H1 (cell line): ENCODE measurements around the gene FANCL. TPM values are rescaled to one million over a fixed set of nuclear protein-coding genes. Genes with fewer than 3 reads are reported as not detected.

ENCODE experiments used
- CTCF ChIA-PET: fragments of 300-600 bp; sonication (Branson Sonifier 250); formaldehyde crosslinking; loops from one replicate; lab custom pipeline; 2021; ENCODE audit not compliant: partially characterized antibody; lab: Charles Lee
- POLR2A ChIA-PET: fragments of 300-600 bp; sonication (Branson Sonifier 250); formaldehyde crosslinking; loops from one replicate; lab custom pipeline; 2021; ENCODE audit warnings: inconsistent platforms; ENCODE audit not compliant: partially characterized antibody; lab: Charles Lee
- DNase-seq, 2 experiments: peaks; one replicate each; pipeline versions ENCODE4 v3.0.0 to v3.0.0-alpha.2; 2010 to 2022; ENCODE audit warnings: low spot score in 2 of 2, low read depth in 1 of 2, mixed read lengths in 1 of 2
- FAIRE-seq: peaks from 2 replicates; lab custom pipeline; 2011; peaks lifted over from hg19 to GRCh38; lab: Jason Lieb, UNC
- H2AFZ ChIP-seq: 2 replicates; pipeline ENCODE4 v1.8.1; 2012; ENCODE audit warnings: low read length, inconsistent platforms
- H2AK5ac ChIP-seq: 2 replicates; pipeline ENCODE4 v1.6.1; 2013; ENCODE audit warnings: low read depth, low read length
- H2BK120ac ChIP-seq: replicated peaks from 2 replicates; pipeline ENCODE3; 2013; ENCODE audit warnings: low read depth, low read length, inconsistent platforms
- H2BK12ac ChIP-seq: 2 replicates; pipeline ENCODE4 v1.6.1; 2013; ENCODE audit warnings: low read depth, low read length
- H2BK15ac ChIP-seq: 2 replicates; pipeline ENCODE4 v1.6.1; 2013; ENCODE audit warnings: low read length
- H2BK20ac ChIP-seq: 2 replicates; pipeline ENCODE4 v1.6.1; 2013; ENCODE audit warnings: low read length
- H2BK5ac ChIP-seq: 2 replicates; pipeline ENCODE4 v1.6.1; 2013; ENCODE audit warnings: low read depth, low read length
- H3K14ac ChIP-seq: 2 replicates; pipeline ENCODE4 v1.6.1; 2013; ENCODE audit warnings: inconsistent platforms; ENCODE audit not compliant: insufficient read length
- H3K18ac ChIP-seq: 2 replicates; pipeline ENCODE4 v1.6.1; 2013; ENCODE audit warnings: low read length; ENCODE audit errors: extremely low read depth
- H3K23ac ChIP-seq: 2 replicates; pipeline ENCODE4 v1.6.1; 2013; ENCODE audit warnings: inconsistent platforms; ENCODE audit not compliant: insufficient read length
- H3K23me2 ChIP-seq: 2 replicates; pipeline ENCODE4 v1.6.1; 2013; ENCODE audit warnings: low read depth, low read length
- H3K27ac ChIP-seq: 2 replicates; pipeline ENCODE4 v1.6.1; 2011; ENCODE audit warnings: low read depth, low read length, inconsistent platforms
- H3K27me3 ChIP-seq, 4 experiments: replicated peaks in 1 of 4; 1 replicate in 1 of 4; 2 replicates in 3 of 4; pipeline versions ENCODE4 v1.6.1 to v1.8.1; 2011 to 2013; ENCODE audit warnings: low read length in 3 of 4, mild to moderate bottlenecking in 3 of 4, inconsistent platforms in 2 of 4, mixed read lengths in 2 of 4, moderate library complexity in 1 of 4; ENCODE audit not compliant: control insufficient read depth in 3 of 4, insufficient read depth in 3 of 4; ENCODE audit errors: extremely low read depth in 1 of 4
- H3K36me3 ChIP-seq, 4 experiments: 2 replicates each; pipeline versions ENCODE4 v1.6.1 to v1.8.1; 2011 to 2013; ENCODE audit warnings: mild to moderate bottlenecking in 4 of 4, low read length in 3 of 4, moderate library complexity in 2 of 4, control low read depth in 1 of 4, inconsistent platforms in 1 of 4; ENCODE audit not compliant: insufficient read depth in 4 of 4, control insufficient read depth in 2 of 4
- H3K4ac ChIP-seq: replicated peaks from 2 replicates; pipeline ENCODE3; 2013; ENCODE audit warnings: low read length, low read depth, mixed read lengths, inconsistent platforms; ENCODE audit not compliant: insufficient read length
- H3K4me1 ChIP-seq, 4 experiments: replicated peaks in 1 of 4; 1 replicate in 1 of 4; 2 replicates in 3 of 4; pipeline versions ENCODE4 v1.6.1 to v1.8.1; 2011 to 2013; ENCODE audit warnings: low read length in 3 of 4, inconsistent platforms in 2 of 4, mixed read lengths in 1 of 4; ENCODE audit not compliant: insufficient read depth in 4 of 4, control insufficient read depth in 3 of 4
- H3K4me2 ChIP-seq, 2 experiments: 2 replicates each; pipeline versions ENCODE4 v1.6.1 to v1.8.1; 2011 to 2013; ENCODE audit warnings: low read depth in 2 of 2, low read length in 2 of 2, control low read depth in 1 of 2, inconsistent platforms in 1 of 2, mild to moderate bottlenecking in 1 of 2; ENCODE audit not compliant: insufficient read depth in 1 of 2
- H3K4me3 ChIP-seq, 4 experiments: fragments of 200-600, 300-600 bp in 1 of 4; sonication (generic), shearing (Covaris generic), sonication (Bioruptor Twin) in 1 of 4; 2 replicates each; pipeline versions ENCODE4 v1.5.1 to v1.8.1; 2011 to 2016; ENCODE audit warnings: low read length in 4 of 4, low read depth in 3 of 4, control low read depth in 2 of 4, inconsistent platforms in 2 of 4, mild to moderate bottlenecking in 2 of 4, mixed read lengths in 1 of 4, moderate library complexity in 1 of 4; ENCODE audit not compliant: insufficient read depth in 2 of 4; ENCODE audit errors: extremely low read depth in 1 of 4
- H3K56ac ChIP-seq: replicated peaks from 2 replicates; pipeline ENCODE3; 2013; ENCODE audit warnings: low read depth, mild to moderate bottlenecking, mixed read lengths, low read length, inconsistent platforms; ENCODE audit not compliant: insufficient read length
- H3K79me1 ChIP-seq: 2 replicates; pipeline ENCODE4 v1.6.1; 2013; ENCODE audit warnings: low read depth, low read length, control low read depth
- H3K79me2 ChIP-seq, 2 experiments: 2 replicates each; pipeline versions ENCODE4 v1.6.1 to v1.8.1; 2012 to 2013; ENCODE audit warnings: low read length in 2 of 2, mild to moderate bottlenecking in 2 of 2, inconsistent platforms in 1 of 2; ENCODE audit not compliant: insufficient read depth in 2 of 2, control insufficient read depth in 1 of 2
- H3K9ac ChIP-seq, 4 experiments: replicated peaks in 1 of 4; 1 replicate in 1 of 4; 2 replicates in 3 of 4; pipeline versions ENCODE4 v1.6.1 to v1.8.1; 2011 to 2013; ENCODE audit warnings: low read depth in 3 of 4, low read length in 3 of 4, control low read depth in 2 of 4, mild to moderate bottlenecking in 2 of 4, moderate library complexity in 2 of 4, inconsistent platforms in 1 of 4; ENCODE audit errors: extremely low read depth in 1 of 4
- H3K9me3 ChIP-seq, 2 experiments: 2 replicates each; pipeline versions ENCODE4 v1.6.1 to v1.8.1; 2012 to 2013; ENCODE audit warnings: mild to moderate bottlenecking in 2 of 2, moderate library complexity in 2 of 2, control low read depth in 1 of 2, inconsistent platforms in 1 of 2, low read depth in 1 of 2, low read length in 1 of 2, mixed read lengths in 1 of 2; ENCODE audit not compliant: insufficient read depth in 2 of 2
- H4K20me1 ChIP-seq, 2 experiments: replicated peaks in 1 of 2; 2 replicates each; pipeline versions ENCODE3 to v1.8.1; 2011 to 2013; ENCODE audit warnings: inconsistent platforms in 2 of 2, low read length in 2 of 2, mild to moderate bottlenecking in 1 of 2; ENCODE audit not compliant: insufficient read depth in 2 of 2, control insufficient read depth in 1 of 2
- H4K5ac ChIP-seq: 2 replicates; pipeline ENCODE4 v1.6.1; 2013; ENCODE audit warnings: low read length, low read depth, mixed read lengths, inconsistent platforms; ENCODE audit not compliant: insufficient read length
- H4K8ac ChIP-seq: 2 replicates; pipeline ENCODE4 v1.8.0; 2013; ENCODE audit warnings: mild to moderate bottlenecking, moderate library complexity, low read length, inconsistent platforms; ENCODE audit not compliant: insufficient read depth; ENCODE audit errors: extremely low read depth
- H4K91ac ChIP-seq: replicated peaks from 2 replicates; pipeline ENCODE3; 2013; ENCODE audit warnings: low read length, mixed read lengths, inconsistent platforms; ENCODE audit not compliant: insufficient read length
- CREB1 ChIP-seq: IDR thresholded peaks from 2 replicates; pipeline ENCODE4 v1.6.1; 2012; ENCODE audit warnings: inconsistent platforms
- polyA plus RNA-seq, 7 experiments: library from polyadenylated mRNA; depleted of rRNA in 3 of 7; stranded (reverse) in 5 of 7; unstranded in 2 of 7; fragments of >200 nt in 5 of 7; fragments of 200-250 nt in 2 of 7; gene quantifications; 1 replicate in 5 of 7; 2 replicates in 1 of 7; 4 replicates in 1 of 7; pipeline versions ENCODE4 v1.2.1 to v1.2.3, GENCODE V29; 2011 to 2013; ENCODE audit warnings: missing spikeins in 2 of 7, mixed read lengths in 2 of 7
- total RNA-seq: library from RNA; stranded (reverse); fragmentation: NEBNext Ultra II Directional; extraction: Animal tissue kit (Norgen Biotek cat#: 25700); gene quantifications from 2 replicates; pipeline ENCODE4 v1.2.1, GENCODE V29; 2021

Gene FANCL
- total and polyA plus RNA-seq, 2 of the 8 experiments (the other 6 are each of a cell fraction or from before 2014, with no cell fraction given), result 38.7 to 55.9 TPM

DNA sequence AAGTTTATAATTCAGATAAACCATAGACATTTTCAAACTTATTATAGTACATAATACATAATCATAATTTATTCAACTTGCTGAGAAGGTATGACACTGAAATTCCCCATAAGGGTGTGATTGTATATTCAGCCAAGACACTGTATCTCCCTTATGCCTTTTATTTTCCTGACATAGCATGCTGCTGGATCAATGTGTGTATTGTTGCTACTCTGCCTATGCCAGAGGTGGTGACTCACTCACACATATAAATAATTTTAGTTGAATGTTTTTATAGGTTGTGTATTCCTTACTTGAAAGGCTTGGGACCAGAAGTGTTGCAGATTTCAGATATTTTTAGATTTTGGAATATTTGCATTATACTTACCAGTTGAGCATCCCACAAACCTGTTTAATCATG is 107.7 kb downstream of the FANCL start:
- Histone ChIP-seq H3K14ac (no peak overlapping the region), H3K56ac (no peak overlapping the region), H2AK5ac (no peak overlapping the region), H4K8ac (no peak overlapping the region), H2BK20ac (no peak overlapping the region), H3K79me1 (no peaks in the 10 kb centered on the region), H3K23ac (no peak overlapping the region), H2BK15ac (no peak overlapping the region), H4K5ac (no peak overlapping the region), H3K4me3 (no peak overlapping the region)
- no peak for DNase-seq
- TF ChIP-seq CREB1, result no peak
- TF ChIP-seq, all 59 proteins: peak for 0
- no peaks in the 10 kb centered on the region for H3K79me2 ChIP-seq
- no peak overlapping the region for H2BK12ac ChIP-seq
- no peak overlapping the region for H3K18ac ChIP-seq
- no peak overlapping the region for H2BK5ac ChIP-seq
- H3K27ac ChIP-seq, result no peak overlapping the region
- no peak overlapping the region for H2BK120ac ChIP-seq
- no peaks in the 10 kb centered on the region for H3K27me3 ChIP-seq
- H3K36me3 ChIP-seq, result peaks cover 0 to 2% (median 0%) of the 10 kb centered on the region in 4 experiments; a peak in 2 of 8 replicates
- H4K20me1 ChIP-seq, result no peaks in the 10 kb centered on the region
- no peak overlapping the region for H2AFZ ChIP-seq
- no peak overlapping the region for H4K91ac ChIP-seq
- ChIA-PET POLR2A (no interaction called here), CTCF (no interaction called here)
- H3K4me1 ChIP-seq, result no peaks in the 10 kb centered on the region
- no peaks in the 10 kb centered on the region for H3K23me2 ChIP-seq
- FAIRE-seq, result no peak
- no peak overlapping the region for H3K4ac ChIP-seq
- H3K9me3 ChIP-seq, result no peaks in the 10 kb centered on the region
- no peak overlapping the region for H3K9ac ChIP-seq
- no peak overlapping the region for H3K4me2 ChIP-seq
